MM.1S (cell line): Measurements from ENCODE around the gene IFNL2.

Source experiments
- EZH2 ChIP-seq: fragments of 300-600 bp; sonication (generic); optimal IDR thresholded peaks from 2 replicates; pipeline ENCODE3; 2017; ENCODE audit warnings: low read depth, mild to moderate bottlenecking, antibody characterized with exemption, low read length, mixed read lengths
- EZH2phosphoT487 ChIP-seq: fragments of 300-600 bp; sonication (generic); IDR thresholded peaks from 2 replicates; pipeline ENCODE4 v1.6.1; 2018; ENCODE audit warnings: antibody characterized with exemption, low read length
- TF ChIP-seq, protein P1 (sequence below): fragments of 300-600 bp; sonication (generic); IDR thresholded peaks from 2 replicates; pipeline ENCODE4 v1.5.1; 2016; ENCODE audit warnings: antibody characterized with exemption, low read length, mixed read lengths

GRCh38 chr19:39232708-39233107 is 35.5 kb upstream of the IFNL2 start:
- TF ChIP-seq, protein P1, sequence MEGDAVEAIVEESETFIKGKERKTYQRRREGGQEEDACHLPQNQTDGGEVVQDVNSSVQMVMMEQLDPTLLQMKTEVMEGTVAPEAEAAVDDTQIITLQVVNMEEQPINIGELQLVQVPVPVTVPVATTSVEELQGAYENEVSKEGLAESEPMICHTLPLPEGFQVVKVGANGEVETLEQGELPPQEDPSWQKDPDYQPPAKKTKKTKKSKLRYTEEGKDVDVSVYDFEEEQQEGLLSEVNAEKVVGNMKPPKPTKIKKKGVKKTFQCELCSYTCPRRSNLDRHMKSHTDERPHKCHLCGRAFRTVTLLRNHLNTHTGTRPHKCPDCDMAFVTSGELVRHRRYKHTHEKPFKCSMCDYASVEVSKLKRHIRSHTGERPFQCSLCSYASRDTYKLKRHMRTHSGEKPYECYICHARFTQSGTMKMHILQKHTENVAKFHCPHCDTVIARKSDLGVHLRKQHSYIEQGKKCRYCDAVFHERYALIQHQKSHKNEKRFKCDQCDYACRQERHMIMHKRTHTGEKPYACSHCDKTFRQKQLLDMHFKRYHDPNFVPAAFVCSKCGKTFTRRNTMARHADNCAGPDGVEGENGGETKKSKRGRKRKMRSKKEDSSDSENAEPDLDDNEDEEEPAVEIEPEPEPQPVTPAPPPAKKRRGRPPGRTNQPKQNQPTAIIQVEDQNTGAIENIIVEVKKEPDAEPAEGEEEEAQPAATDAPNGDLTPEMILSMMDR = no peak
- no peak for TF ChIP-seq EZH2
- TF ChIP-seq EZH2phosphoT487 = no peak
